Cardiac muscle cell (in vitro differentiated cells and primary cell): ENCODE data around the gene TRPV4. TPM values are rescaled to one million over a fixed set of nuclear protein-coding genes. Genes with fewer than 3 reads are reported as not detected.

Source experiments
- DNase-seq, 2 donors: peaks; one replicate each; pipeline versions ENCODE4 v3.0.0 to v3.0.0-alpha.2; 2010 to 2017; ENCODE audit warnings: low read depth in 1 of 2, low spot score in 1 of 2
- H3K27ac ChIP-seq: fragments of 200-600 bp; sonication (generic); 2 replicates; pipeline ENCODE4 v1.5.1; 2016
- H3K27me3 ChIP-seq: fragments of 200-600 bp; sonication (generic); 2 replicates; pipeline ENCODE4 v1.6.0; 2016; ENCODE audit warnings: control low read depth
- H3K36me3 ChIP-seq: fragments of 200-600 bp; sonication (generic); 2 replicates; pipeline ENCODE4 v1.5.1; 2016; ENCODE audit warnings: control low read depth
- H3K4me1 ChIP-seq: fragments of 200-600 bp; sonication (generic); 2 replicates; pipeline ENCODE4 v1.8.1; 2017; ENCODE audit warnings: low read depth, mild to moderate bottlenecking, mixed run types
- H3K4me3 ChIP-seq: fragments of 200-600 bp; sonication (generic); 2 replicates; pipeline ENCODE4 v1.5.1; 2016; ENCODE audit warnings: mild to moderate bottlenecking
- H3K9me3 ChIP-seq: fragments of 200-600 bp; sonication (generic); 2 replicates; pipeline ENCODE4 v1.5.1; 2017; ENCODE audit warnings: low read depth, mild to moderate bottlenecking, control low read depth
- CTCF ChIP-seq: IDR thresholded peaks from 2 replicates; pipeline ENCODE4 v1.5.1; 2012; ENCODE audit warnings: low read depth, mild to moderate bottlenecking, low read length
- polyA plus RNA-seq: library from polyadenylated mRNA; unstranded; fragments of >200 nt; fragmentation: Nextera tagmentation; extraction: Ambion mirVana; gene quantifications from 2 replicates; pipeline ENCODE4 v1.2.1, GENCODE V29; 2016
- total RNA-seq: library from RNA; depleted of rRNA; stranded (reverse); fragments of >200 nt; gene quantifications from 2 replicates; pipeline ENCODE4 v1.2.3, GENCODE V29; 2016

The TRPV4 gene
- total and polyA plus RNA-seq, 2 experiments from 2014 or later: 2.4 to 4.1 TPM

- no peak for DNase-seq
- TF ChIP-seq CTCF: no peak
Measured at GRCh38 chr12:109785854-109786253, 47.3 kb downstream of the TRPV4 start.

GRCh38 chr12:109783965-109784244, 49.3 kb downstream of the TRPV4 start:
- H3K36me3 ChIP-seq: no peaks in the 10 kb centered on the region
- no peaks in the 10 kb centered on the region for H3K27me3 ChIP-seq
- H3K27ac ChIP-seq: no peak overlapping the region
- no peaks in the 10 kb centered on the region for H3K4me1 ChIP-seq
- no peaks in the 10 kb centered on the region for H3K9me3 ChIP-seq
- no peak for DNase-seq
- no peak for TF ChIP-seq CTCF
- H3K4me3 ChIP-seq: no peak overlapping the region

More at GRCh38 chr12:109785854-109786253, 47.3 kb downstream of the TRPV4 start:
- no peaks in the 10 kb centered on the region for H3K27me3 ChIP-seq
- H3K27ac ChIP-seq: no peak overlapping the region
- no peaks in the 10 kb centered on the region for H3K9me3 ChIP-seq
- no peak overlapping the region for H3K4me3 ChIP-seq
- no peaks in the 10 kb centered on the region for H3K36me3 ChIP-seq
- H3K4me1 ChIP-seq: no peaks in the 10 kb centered on the region

- no peak for TF ChIP-seq CTCF
- no peaks in the 10 kb centered on the region for H3K9me3 ChIP-seq
- no peaks in the 10 kb centered on the region for H3K27me3 ChIP-seq
- H3K4me1 ChIP-seq: no peaks in the 10 kb centered on the region
- no peak overlapping the region for H3K27ac ChIP-seq
- H3K4me3 ChIP-seq: no peak overlapping the region
- H3K36me3 ChIP-seq: no peaks in the 10 kb centered on the region
- no peak for DNase-seq
Measured at GRCh38 chr12:109783135-109783964, 49.8 kb downstream of the TRPV4 start.

- Histone ChIP-seq H3K4me3 (no peak overlapping the region), H3K27me3 (no peaks in the 10 kb centered on the region), H3K9me3 (no peaks in the 10 kb centered on the region), H3K27ac (no peak overlapping the region), H3K36me3 (no peaks in the 10 kb centered on the region), H3K4me1 (peaks cover 2% of the 10 kb centered on the region)
- TF ChIP-seq CTCF: no peak
- DNase-seq: no peak
Measured at GRCh38 chr12:109782326-109782703, 50.9 kb downstream of the TRPV4 start.

- H3K27me3 ChIP-seq: no peaks in the 10 kb centered on the region
Measured at GRCh38 chr12:109781668-109782325, 51.4 kb downstream of the TRPV4 start.

More at GRCh38 chr12:109781668-109782325, 51.4 kb downstream of the TRPV4 start:
- DNase-seq: no peak
- H3K27ac ChIP-seq: no peak overlapping the region
- H3K9me3 ChIP-seq: no peaks in the 10 kb centered on the region
- no peak for TF ChIP-seq CTCF
- no peak overlapping the region for H3K4me3 ChIP-seq
- H3K36me3 ChIP-seq: no peaks in the 10 kb centered on the region
- peaks cover 7% of the 10 kb centered on the region for H3K4me1 ChIP-seq
